Uterus (tissue), 4 donors: ENCODE results near the gene FNBP1. TPM values are rescaled to one million over a fixed set of nuclear protein-coding genes. Genes with fewer than 3 reads are reported as not detected.

ENCODE experiments used
- DNase-seq, 2 donors: peaks; one replicate each; pipeline ENCODE4 v3.0.0-alpha.2; 2019 to 2020
- H3K27ac ChIP-seq, 2 donors: fragments of 200-600 bp; sonication (generic); 1 replicate in 1 of 2; 2 replicates in 1 of 2; pipeline ENCODE4 v1.5.1; 2016 to 2018
- H3K27me3 ChIP-seq, 2 donors: fragments of 200-600 bp; sonication (generic); one replicate each; pipeline ENCODE4 v1.5.1; 2018 to 2019; ENCODE audit warnings: control low read depth in 1 of 2
- H3K36me3 ChIP-seq, 2 donors: fragments of 200-600 bp; sonication (generic); one replicate each; pipeline ENCODE4 v1.5.1; 2019; ENCODE audit warnings: control low read depth in 1 of 2
- H3K4me1 ChIP-seq, 2 donors: fragments of 200-600 bp; sonication (generic); one replicate each; pipeline ENCODE4 v1.5.1; 2018 to 2019; ENCODE audit warnings: control low read depth in 1 of 2
- H3K4me3 ChIP-seq, 2 donors: fragments of 200-600 bp; sonication (generic); 1 replicate in 1 of 2; 2 replicates in 1 of 2; pipeline ENCODE4 v1.5.1; 2018 to 2019; ENCODE audit warnings: mild to moderate bottlenecking in 1 of 2
- H3K9me3 ChIP-seq, 2 donors: fragments of 200-600 bp; sonication (generic); one replicate each; pipeline ENCODE4 v1.5.1; 2019; ENCODE audit warnings: control low read depth in 1 of 2
- CTCF ChIP-seq, 4 experiments: fragments of 200-600 bp in 2 of 4; fragments of 450-650 bp in 2 of 4; sonication (generic) in 2 of 4; IDR thresholded peaks; one replicate each; pipeline ENCODE4 v1.5.1; 2016 to 2019; ENCODE audit warnings: antibody characterized with exemption in 4 of 4, mild to moderate bottlenecking in 2 of 4, moderate library complexity in 1 of 4
- POLR2A ChIP-seq, 2 donors: fragments of 450-650 bp; IDR thresholded peaks; one replicate each; pipeline ENCODE4 v1.6.1; 2016; ENCODE audit warnings: antibody characterized with exemption in 2 of 2, mild to moderate bottlenecking in 1 of 2, moderate library complexity in 1 of 2
- intact Hi-C: fragments of 100-400 bp; cut with DNase I; formaldehyde crosslinking; loops from one replicate; pipeline ENCODE4 v1.15.1; 2023; ENCODE audit warnings: low total_unique reads
- total RNA-seq, 4 donors: library from RNA; depleted of rRNA in 3 of 4; stranded (reverse); fragments of >200 nt in 3 of 4; gene quantifications; one replicate each; pipeline versions ENCODE4 v1.1.0 to v1.2.4, GENCODE V29; 2014 to 2023
- donor health status: DM: yes; HTN: yes; CAD: no.

FNBP1 gene
- total RNA-seq, 4 donors from 2014 or later = 18.5 to 102 (median 77.2) TPM

- no peaks in the 10 kb centered on the region for H3K4me1 ChIP-seq
- no peaks in the 10 kb centered on the region for H3K27me3 ChIP-seq
- no peak for DNase-seq
- TF ChIP-seq POLR2A (IDR thresholded peaks at IDR 0.05) (no peak), CTCF (IDR thresholded peaks at IDR 0.05) (no peak)
- intact Hi-C loops = no loop called here
- no peak overlapping the region for H3K4me3 ChIP-seq
- no peaks in the 10 kb centered on the region for H3K9me3 ChIP-seq
- H3K36me3 ChIP-seq = no peaks in the 10 kb centered on the region
- H3K27ac ChIP-seq = no peak overlapping the region
Observed at GRCh38 chr9:129919841-129920240, 123.1 kb downstream of the FNBP1 start.

DNA sequence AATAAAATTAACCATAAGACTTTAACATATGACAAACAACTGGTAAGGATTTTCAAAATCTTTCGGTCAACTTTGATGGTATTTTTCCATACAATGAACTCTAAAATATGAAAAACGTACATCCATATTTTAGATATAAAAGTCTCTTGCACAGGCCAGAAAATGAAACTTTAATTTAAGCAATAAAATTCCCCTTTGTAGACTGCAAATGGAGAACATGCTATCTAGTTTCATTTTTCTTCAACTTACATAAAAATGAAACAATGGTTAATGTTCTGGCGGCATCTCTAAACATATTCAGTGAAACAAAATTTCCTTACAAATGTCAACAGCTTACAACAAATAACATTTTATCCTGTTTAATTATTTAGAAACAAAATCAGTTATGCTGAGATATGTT is 123.7 kb downstream of the FNBP1 start:
- DNase-seq = no peak
- TF ChIP-seq CTCF (IDR thresholded peaks at IDR 0.05) (no peak), POLR2A (IDR thresholded peaks at IDR 0.05) (no peak)

DNA sequence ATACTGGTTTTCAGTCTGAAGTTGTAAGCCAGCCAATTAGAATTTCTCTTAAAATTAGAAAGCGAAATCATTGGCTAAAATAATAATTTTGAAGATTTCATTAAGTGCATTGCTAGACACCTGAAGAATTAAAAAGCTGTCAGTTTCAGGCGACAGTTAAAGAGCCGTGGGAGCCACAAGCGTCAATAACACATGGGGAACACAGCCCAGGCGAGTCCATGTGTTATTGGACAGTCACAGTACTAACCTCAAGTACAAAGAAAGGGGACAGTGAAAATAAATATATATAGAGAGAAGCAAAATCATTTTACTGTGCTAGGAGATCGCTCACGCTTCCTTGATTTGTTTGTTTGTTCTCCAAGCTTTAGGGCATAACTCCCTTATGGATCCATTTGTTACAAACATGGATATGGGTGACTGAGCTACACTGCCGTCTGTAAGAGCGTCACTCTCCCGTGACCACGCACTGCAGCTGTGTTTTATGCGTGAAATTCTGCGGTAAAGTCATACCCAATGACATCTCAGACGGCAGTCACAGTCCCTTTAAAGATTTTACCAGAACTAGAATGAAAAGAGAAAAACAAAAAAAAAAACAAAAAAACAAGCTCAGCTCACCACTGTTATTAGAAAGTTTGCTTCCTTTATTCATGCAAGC is 124.6 kb downstream of the FNBP1 start:
- Histone ChIP-seq H3K36me3 (no peaks in the 10 kb centered on the region), H3K4me1 (no peaks in the 10 kb centered on the region), H3K27me3 (no peaks in the 10 kb centered on the region), H3K27ac (no peak overlapping the region), H3K9me3 (no peaks in the 10 kb centered on the region), H3K4me3 (no peak overlapping the region)
- DNase-seq = no peak
- TF ChIP-seq POLR2A (IDR thresholded peaks at IDR 0.05) = no peak
- TF ChIP-seq CTCF (IDR thresholded peaks at IDR 0.05) = no peak
- intact Hi-C loops = no loop called here

More for the DNA sequence above, 123.7 kb downstream of the FNBP1 start:
- Histone ChIP-seq H3K27me3 (no peaks in the 10 kb centered on the region), H3K4me3 (no peak overlapping the region), H3K4me1 (no peaks in the 10 kb centered on the region), H3K27ac (no peak overlapping the region), H3K36me3 (no peaks in the 10 kb centered on the region), H3K9me3 (no peaks in the 10 kb centered on the region)
- intact Hi-C loops = no loop called here

DNA sequence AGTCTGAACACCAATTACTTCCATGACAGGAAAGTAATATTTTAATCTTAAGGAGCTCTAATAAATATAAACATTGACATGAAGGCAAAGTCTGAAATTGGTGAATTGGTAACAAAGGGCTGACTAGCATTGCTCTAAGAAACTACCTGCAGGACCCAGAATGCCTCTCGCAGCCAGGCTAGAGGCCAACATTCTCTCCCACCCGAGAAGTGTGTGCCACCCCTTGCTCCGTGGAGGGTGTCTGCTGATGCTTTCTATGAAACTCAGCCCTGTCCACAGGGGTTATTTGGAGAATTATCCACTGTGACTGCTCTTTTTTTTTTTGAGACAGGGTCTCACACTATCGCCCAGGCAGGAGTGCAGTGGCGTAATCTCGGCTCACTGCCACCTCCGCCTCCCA is 126.3 kb downstream of the FNBP1 start:
- DNase-seq = no peak
- intact Hi-C loops = no loop called here

GRCh38 chr9:129914051-129914450 is 128.9 kb downstream of the FNBP1 start:
- H3K27me3 ChIP-seq = no peaks in the 10 kb centered on the region
- no peaks in the 10 kb centered on the region for H3K36me3 ChIP-seq
- H3K9me3 ChIP-seq = no peaks in the 10 kb centered on the region
- H3K4me1 ChIP-seq = no peaks in the 10 kb centered on the region
- H3K4me3 ChIP-seq = no peak overlapping the region
- intact Hi-C loops = no loop called here
- no peak overlapping the region for H3K27ac ChIP-seq
- no peak for DNase-seq
- TF ChIP-seq POLR2A (IDR thresholded peaks at IDR 0.05) = no peak
- TF ChIP-seq CTCF (IDR thresholded peaks at IDR 0.05) = no peak

More for the DNA sequence above, 126.3 kb downstream of the FNBP1 start:
- H3K27me3 ChIP-seq = no peaks in the 10 kb centered on the region
- no peak for TF ChIP-seq POLR2A (IDR thresholded peaks at IDR 0.05)
- TF ChIP-seq CTCF (IDR thresholded peaks at IDR 0.05) = no peak
- H3K9me3 ChIP-seq = no peaks in the 10 kb centered on the region
- H3K4me1 ChIP-seq = no peaks in the 10 kb centered on the region
- H3K36me3 ChIP-seq = no peaks in the 10 kb centered on the region
- H3K4me3 ChIP-seq = no peak overlapping the region
- no peak overlapping the region for H3K27ac ChIP-seq
